Activated CD8-positive, alpha-beta memory T cell treated with anti-CD3 and anti-CD28 coated beads, Interleukin-2, amount 50 U/mL, for 1 hour (primary cell): Measurements from ENCODE around the gene ICA1.

Experiments used
- DNase-seq: peaks from one replicate; pipeline ENCODE4 v3.0.0-alpha.2; 2020; ENCODE audit errors: extremely low read depth

ICA1 gene

DNA sequence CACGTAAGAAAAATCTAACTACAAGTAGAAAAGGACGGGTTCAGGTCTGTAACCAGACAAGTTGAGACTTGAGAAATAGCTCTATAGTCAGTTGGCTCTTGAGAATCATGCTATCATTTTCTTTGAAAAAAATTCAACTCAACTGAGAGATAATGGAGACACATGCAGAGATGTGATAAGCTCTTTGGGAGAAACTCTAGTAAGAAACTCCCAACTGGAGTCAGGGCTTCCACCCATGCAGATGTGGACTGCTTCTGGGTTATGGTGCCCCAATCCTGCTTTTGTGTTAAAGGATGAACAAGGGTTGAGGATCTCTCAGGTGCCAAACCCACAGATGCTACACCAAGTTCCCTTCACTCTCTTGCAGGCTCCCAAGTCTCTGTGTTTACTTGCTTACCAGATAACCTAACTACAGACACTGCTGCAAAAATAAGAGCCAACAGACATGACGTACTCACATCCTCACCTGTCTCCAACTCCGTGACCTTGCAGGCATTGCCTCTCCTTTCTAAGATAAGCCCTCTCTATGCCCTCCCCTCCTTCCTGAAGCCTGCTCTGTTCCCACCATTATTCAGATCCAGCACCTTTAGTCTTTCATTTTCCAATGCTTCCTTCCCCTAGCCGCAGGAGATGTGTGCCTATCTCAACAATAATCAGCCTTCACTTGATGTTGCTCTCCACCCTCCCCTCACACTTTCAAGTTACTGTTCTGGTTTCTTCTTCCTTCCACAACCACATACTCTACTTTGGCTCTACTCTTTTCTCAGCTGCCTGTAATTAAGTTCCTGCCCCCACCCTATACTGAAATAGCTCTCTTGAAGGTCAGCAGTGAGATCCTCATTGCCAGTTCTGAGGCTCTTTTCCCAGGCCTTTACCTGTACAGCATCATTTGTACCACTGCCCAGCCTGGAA lies 130.0 kb downstream of the ICA1 start:
- no peak for DNase-seq

DNA sequence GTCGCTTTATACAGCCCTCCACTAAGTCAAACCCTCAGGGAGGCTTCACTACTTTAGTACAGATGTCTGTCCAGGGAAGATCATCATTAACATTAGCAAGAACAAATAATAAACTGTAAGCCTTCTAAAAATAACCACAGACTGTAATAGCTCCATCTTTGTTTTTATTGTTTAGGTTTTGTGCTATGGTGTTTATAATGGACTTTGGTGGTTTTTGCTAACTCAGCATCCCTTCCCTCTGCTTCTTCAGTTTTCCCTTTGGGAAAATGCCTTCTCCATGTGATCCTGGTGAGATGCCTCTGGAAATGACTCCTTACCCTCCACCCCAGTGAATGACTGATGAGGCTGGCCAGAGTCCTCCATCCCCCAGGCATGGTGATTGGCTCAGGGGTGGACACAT lies 131.3 kb downstream of the ICA1 start:
- DNase-seq: no peak

GRCh38 chr7:8129318-8129659 lies 132.7 kb downstream of the ICA1 start:
- no peak for DNase-seq

- DNase-seq: no peak
Observed at GRCh38 chr7:8128449-8129317, 133.3 kb downstream of the ICA1 start.

- no peak for DNase-seq
Observed at GRCh38 chr7:8126601-8127167, 135.3 kb downstream of the ICA1 start.

DNA sequence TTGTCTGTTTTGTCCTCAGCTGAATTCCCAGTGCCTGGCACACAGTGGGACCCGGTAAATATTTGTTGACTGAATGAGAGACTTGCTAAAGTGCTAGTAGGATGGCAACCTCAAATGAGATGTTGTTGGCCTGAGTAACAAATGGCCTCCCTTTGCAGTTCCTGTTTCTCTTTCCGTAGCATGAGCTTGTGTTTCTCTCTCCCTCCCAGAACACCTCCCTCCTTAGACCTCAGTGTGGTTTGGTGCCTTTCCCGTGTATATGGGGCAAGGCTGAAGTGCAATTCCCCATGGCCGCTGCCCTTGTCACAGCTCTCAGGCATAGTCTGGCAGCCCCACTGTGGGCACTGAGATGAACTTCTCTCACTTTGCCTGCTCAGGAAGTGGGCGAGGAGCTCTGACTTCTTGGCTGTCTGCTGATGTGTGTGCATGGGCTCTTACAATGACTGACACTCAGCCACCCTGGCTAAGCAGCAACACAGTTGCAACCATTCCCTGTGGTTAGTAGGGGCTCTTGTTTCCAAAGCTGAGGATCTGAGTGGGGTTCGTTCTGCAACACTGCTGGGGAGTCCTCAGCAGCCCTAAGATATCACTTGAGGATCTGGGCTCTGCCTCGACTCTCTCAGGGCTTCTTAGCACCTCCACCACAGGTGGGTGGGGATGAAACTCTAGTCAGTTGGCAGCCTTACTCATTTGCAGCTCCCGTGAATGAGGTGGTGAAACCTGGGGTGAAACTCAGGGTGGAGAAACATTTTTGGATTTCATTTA lies 136.1 kb downstream of the ICA1 start:
- DNase-seq: peak; percentile 65

GRCh38 chr7:8121243-8121642 lies 140.7 kb downstream of the ICA1 start:
- no peak for DNase-seq

DNA sequence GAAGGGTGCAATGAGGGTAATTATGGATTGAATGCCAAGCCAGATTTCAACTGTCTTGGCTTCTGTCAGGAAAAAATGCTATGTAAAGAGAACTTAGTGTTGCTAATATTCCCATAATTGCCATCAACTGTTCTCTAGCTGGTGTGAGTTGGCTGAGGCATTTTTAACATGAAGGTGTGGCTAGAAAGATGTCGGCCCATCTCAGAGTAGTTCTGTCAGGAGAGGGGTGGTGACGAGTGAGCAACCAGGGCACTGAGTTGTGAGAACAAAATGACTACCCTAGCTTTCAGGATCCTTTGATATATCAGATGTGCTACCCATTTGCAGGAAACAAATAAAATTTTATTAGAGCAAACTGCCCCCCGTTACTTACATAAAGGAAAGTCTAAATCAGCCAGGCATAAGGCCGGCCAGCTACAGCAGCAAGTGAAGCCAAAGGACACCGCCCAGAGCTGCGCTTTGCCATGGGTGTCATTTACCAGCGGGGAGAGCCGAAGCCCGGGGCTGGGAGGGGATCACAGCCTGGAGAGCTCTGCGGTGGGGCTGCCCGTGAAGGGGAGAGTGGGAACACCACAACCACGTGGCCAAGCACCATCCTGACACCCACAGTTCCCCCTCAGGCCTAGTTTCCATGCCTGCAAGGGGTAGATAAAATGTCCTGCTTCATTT lies 141.4 kb downstream of the ICA1 start:
- no peak for DNase-seq

DNA sequence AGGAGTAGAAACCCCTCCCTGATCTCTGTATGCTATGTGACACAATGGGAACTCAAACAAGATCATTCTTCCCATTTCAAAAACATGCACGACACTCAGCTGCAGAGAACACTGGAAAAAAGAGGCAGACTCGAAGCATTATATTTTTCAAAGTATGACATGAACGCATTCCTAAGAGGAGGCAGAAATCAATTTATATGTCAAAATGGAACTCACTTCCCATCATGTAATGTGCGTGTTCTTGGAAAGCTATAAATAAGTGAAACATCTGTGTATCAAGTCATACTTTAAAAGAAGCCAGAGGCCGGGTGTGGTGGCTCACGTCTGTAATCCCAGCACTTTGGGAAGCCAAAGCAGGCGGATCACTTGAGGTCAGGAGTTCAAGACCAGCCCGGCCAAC lies 142.7 kb downstream of the ICA1 start:
- DNase-seq: no peak

GRCh38 chr7:8117195-8117594 lies 144.8 kb downstream of the ICA1 start:
- DNase-seq: no peak

GRCh38 chr7:8115547-8116402 lies 146.2 kb downstream of the ICA1 start:
- DNase-seq: no peak

GRCh38 chr7:8114175-8114574 lies 147.8 kb downstream of the ICA1 start:
- no peak for DNase-seq

- no peak for DNase-seq
Observed at GRCh38 chr7:8113184-8113583, 148.8 kb downstream of the ICA1 start.

DNA sequence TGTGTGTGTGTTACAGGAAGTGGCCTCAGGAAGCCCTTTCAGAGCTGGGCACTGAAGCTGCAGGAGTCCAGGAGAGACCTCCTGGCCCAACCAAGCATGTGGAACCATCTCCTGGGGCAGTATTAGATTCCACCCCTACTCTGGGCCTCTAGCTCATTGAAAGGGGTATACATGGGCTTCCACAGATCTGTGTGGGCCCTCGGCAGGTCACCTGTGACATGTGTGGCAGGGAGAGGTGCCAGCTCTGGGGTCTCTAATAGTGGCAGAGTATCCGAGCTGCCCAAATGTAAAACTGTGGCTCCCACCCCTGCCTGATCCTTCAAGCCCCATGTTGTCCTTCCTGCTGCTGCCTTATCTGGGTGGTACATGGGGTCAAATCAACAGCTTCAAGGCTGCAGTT lies 149.3 kb downstream of the ICA1 start:
- DNase-seq: no peak

- DNase-seq: no peak
Observed at GRCh38 chr7:8111282-8111960, 150.5 kb downstream of the ICA1 start.

GRCh38 chr7:8109196-8110022 lies 152.6 kb downstream of the ICA1 start:
- DNase-seq: no peak

- DNase-seq: no peak
Observed at GRCh38 chr7:8105449-8106095, 156.4 kb downstream of the ICA1 start.

- DNase-seq: no peak
Observed at GRCh38 chr7:8103282-8103681, 158.7 kb downstream of the ICA1 start.
